Mesendoderm (in vitro differentiated cells): ENCODE results near the gene BNIP3.
"Not testable (repeated sequence)": the region's sequence is repeated elsewhere in the genome, so short reads cannot be mapped to it uniquely, and the experiment has no call there.

ENCODE experiments used
- DNase-seq: peaks from one replicate; pipeline ENCODE4 v3.0.0; 2013
- H2AK5ac ChIP-seq: 2 replicates; pipeline ENCODE4 v1.6.1; 2013; ENCODE audit warnings: low read length, inconsistent platforms
- H2BK120ac ChIP-seq: 2 replicates; pipeline ENCODE4 v1.6.1; 2013; ENCODE audit warnings: low read depth, mild to moderate bottlenecking, low read length, moderate library complexity, mixed read lengths
- H2BK15ac ChIP-seq: replicated peaks from 2 replicates; pipeline ENCODE4 v1.6.1; 2013; ENCODE audit warnings: low read depth, mild to moderate bottlenecking, moderate library complexity
- H2BK5ac ChIP-seq: 2 replicates; pipeline ENCODE4 v1.6.1; 2013; ENCODE audit warnings: low read length, inconsistent platforms
- H3K18ac ChIP-seq: 2 replicates; pipeline ENCODE4 v1.6.1; 2013; ENCODE audit warnings: mild to moderate bottlenecking, low read length, mixed read lengths
- H3K23ac ChIP-seq: one replicate; pipeline ENCODE4 v1.6.1; 2013; ENCODE audit warnings: low read length
- H3K27ac ChIP-seq: 2 replicates; pipeline ENCODE4 v1.5.1; 2013; ENCODE audit warnings: low read depth, mild to moderate bottlenecking, inconsistent platforms, low read length, moderate library complexity
- H3K27me3 ChIP-seq: 2 replicates; pipeline ENCODE4 v1.6.1; 2013; ENCODE audit warnings: low read length, control low read depth, mild to moderate bottlenecking, inconsistent platforms; ENCODE audit not compliant: insufficient read depth, poor library complexity
- H3K36me3 ChIP-seq: 2 replicates; pipeline ENCODE4 v1.6.1; 2013; ENCODE audit warnings: low read length, inconsistent platforms; ENCODE audit not compliant: control insufficient read depth, insufficient read depth
- H3K4ac ChIP-seq: one replicate; pipeline ENCODE4 v1.6.1; 2013; ENCODE audit warnings: low read depth, mild to moderate bottlenecking, low read length, moderate library complexity
- H3K4me1 ChIP-seq: 2 replicates; pipeline ENCODE4 v1.6.1; 2013; ENCODE audit warnings: low read depth, low read length, inconsistent platforms; ENCODE audit not compliant: control insufficient read depth
- H3K4me2 ChIP-seq: 2 replicates; pipeline ENCODE4 v1.6.1; 2013; ENCODE audit warnings: low read length
- H3K4me3 ChIP-seq: 2 replicates; pipeline ENCODE4 v1.5.1; 2013; ENCODE audit warnings: mild to moderate bottlenecking, low read length
- H3K56ac ChIP-seq: one replicate; pipeline ENCODE4 v1.6.1; 2013; ENCODE audit warnings: low read length
- H3K79me1 ChIP-seq: 2 replicates; pipeline ENCODE4 v1.6.1; 2013; ENCODE audit warnings: low read length, inconsistent platforms
- H3K79me2 ChIP-seq: 2 replicates; pipeline ENCODE4 v1.6.1; 2013; ENCODE audit warnings: mild to moderate bottlenecking, low read length; ENCODE audit not compliant: control insufficient read depth, insufficient read depth
- H3K9ac ChIP-seq: 2 replicates; pipeline ENCODE4 v1.6.1; 2013; ENCODE audit warnings: low read length, inconsistent platforms
- H4K5ac ChIP-seq: one replicate; pipeline ENCODE4 v1.6.1; 2013; ENCODE audit warnings: low read length
- H4K8ac ChIP-seq: one replicate; pipeline ENCODE4 v1.6.1; 2013; ENCODE audit warnings: low read depth, mild to moderate bottlenecking, control low read depth, low read length, moderate library complexity
- WGBS: extraction: QIAGEN DNeasy Blood & Tissue Kit; methylation state at CpG from one replicate; pipeline ENCODE4 v1.1.7; 2013; ENCODE audit warnings: low lambda C conversion rate, missing lambda C conversion rate; ENCODE audit not compliant: insufficient coverage; ENCODE audit errors: extremely low coverage; 5-methylcytosine and 5-hydroxymethylcytosine counted together

Gene BNIP3

GRCh38 chr10:131960631-131961046 is 21.1 kb downstream of the BNIP3 start:
- H2BK15ac ChIP-seq, result no peak overlapping the region
- H3K23ac ChIP-seq, result no peak overlapping the region
- H4K8ac ChIP-seq, result no peak overlapping the region
- no CpG with 5 or more reads among the region's 18 CpGs for WGBS
- no peaks in the 10 kb centered on the region for H3K4me1 ChIP-seq
- peaks cover 13% of the 10 kb centered on the region for H3K36me3 ChIP-seq
- no peak for DNase-seq
- H2BK5ac ChIP-seq, result no peak overlapping the region
- no peak overlapping the region for H3K4me2 ChIP-seq
- H3K27me3 ChIP-seq, result no peaks in the 10 kb centered on the region
- no peak overlapping the region for H2AK5ac ChIP-seq
- no peak overlapping the region for H3K56ac ChIP-seq
- H3K9ac ChIP-seq, result no peak overlapping the region
- H3K4ac ChIP-seq, result no peak overlapping the region
- no peak overlapping the region for H2BK120ac ChIP-seq
- no peak overlapping the region for H3K18ac ChIP-seq
- H3K79me2 ChIP-seq, result no peaks in the 10 kb centered on the region
- no peak overlapping the region for H3K4me3 ChIP-seq
- no peaks in the 10 kb centered on the region for H3K79me1 ChIP-seq
- H4K5ac ChIP-seq, result no peak overlapping the region
- H3K27ac ChIP-seq, result no peak overlapping the region

- WGBS, result no CpG with 5 or more reads among the region's 19 CpGs
- Histone ChIP-seq H3K4me1 (no peaks in the 10 kb centered on the region), H2BK5ac (no peak overlapping the region), H2BK15ac (no peak overlapping the region), H3K27me3 (no peaks in the 10 kb centered on the region), H3K4me2 (no peak overlapping the region), H3K27ac (no peak overlapping the region), H3K79me1 (no peaks in the 10 kb centered on the region), H3K79me2 (no peaks in the 10 kb centered on the region), H3K9ac (no peak overlapping the region), H2AK5ac (no peak overlapping the region), H4K5ac (no peak overlapping the region), H3K4me3 (no peak overlapping the region), H3K23ac (no peak overlapping the region), H3K56ac (no peak overlapping the region), H4K8ac (no peak overlapping the region), H3K4ac (no peak overlapping the region), H2BK120ac (no peak overlapping the region), H3K18ac (no peak overlapping the region), H3K36me3 (peaks cover 13% of the 10 kb centered on the region)
- DNase-seq, result no peak
These were observed 21.9 kb downstream of the BNIP3 start for GRCh38 chr10:131959841-131960240.

- peaks cover 2% of the 10 kb centered on the region for H3K79me1 ChIP-seq
- H3K18ac ChIP-seq, result no peak overlapping the region
- H4K8ac ChIP-seq, result no peak overlapping the region
- no peak overlapping the region for H2AK5ac ChIP-seq
- H3K79me2 ChIP-seq, result no peaks in the 10 kb centered on the region
- H3K27me3 ChIP-seq, result no peaks in the 10 kb centered on the region
- peaks cover 15% of the 10 kb centered on the region for H3K36me3 ChIP-seq
- no peak overlapping the region for H3K4me3 ChIP-seq
- H4K5ac ChIP-seq, result no peak overlapping the region
- no peak overlapping the region for H3K23ac ChIP-seq
- H3K9ac ChIP-seq, result no peak overlapping the region
- no peaks in the 10 kb centered on the region for H3K4me1 ChIP-seq
- no peak overlapping the region for H3K27ac ChIP-seq
- H2BK120ac ChIP-seq, result no peak overlapping the region
- no peak overlapping the region for H2BK15ac ChIP-seq
- H3K4ac ChIP-seq, result no peak overlapping the region
- no peak for DNase-seq
- no peak overlapping the region for H2BK5ac ChIP-seq
- H3K4me2 ChIP-seq, result no peak overlapping the region
- WGBS, result no CpG with 5 or more reads among the region's 38 CpGs
- H3K56ac ChIP-seq, result no peak overlapping the region
These were observed 26.0 kb downstream of the BNIP3 start for GRCh38 chr10:131955591-131956340.

- H3K4me2 ChIP-seq, result no peak overlapping the region
- peaks cover 2% of the 10 kb centered on the region for H3K79me1 ChIP-seq
- H3K79me2 ChIP-seq, result no peaks in the 10 kb centered on the region
- H3K27ac ChIP-seq, result no peak overlapping the region
- no peaks in the 10 kb centered on the region for H3K4me1 ChIP-seq
- no CpG with 5 or more reads among the region's 21 CpGs for WGBS
- H2BK15ac ChIP-seq, result no peak overlapping the region
- peaks cover 10% of the 10 kb centered on the region for H3K36me3 ChIP-seq
- no peak overlapping the region for H3K18ac ChIP-seq
- no peak overlapping the region for H4K8ac ChIP-seq
- H3K4me3 ChIP-seq, result no peak overlapping the region
- H3K56ac ChIP-seq, result no peak overlapping the region
- H3K27me3 ChIP-seq, result no peaks in the 10 kb centered on the region
- H2AK5ac ChIP-seq, result no peak overlapping the region
- DNase-seq, result no peak
- no peak overlapping the region for H3K9ac ChIP-seq
- H3K23ac ChIP-seq, result no peak overlapping the region
- no peak overlapping the region for H2BK5ac ChIP-seq
- H2BK120ac ChIP-seq, result no peak overlapping the region
- no peak overlapping the region for H3K4ac ChIP-seq
- H4K5ac ChIP-seq, result no peak overlapping the region
These were observed 27.3 kb downstream of the BNIP3 start for GRCh38 chr10:131954356-131954965.

- not testable (repeated sequence) for H3K27me3 ChIP-seq, H2BK120ac ChIP-seq, H3K79me1 ChIP-seq, H3K4me3 ChIP-seq, H4K5ac ChIP-seq, H3K79me2 ChIP-seq, DNase-seq, H3K18ac ChIP-seq, H3K23ac ChIP-seq, H3K9ac ChIP-seq, H3K4ac ChIP-seq, H3K4me2 ChIP-seq, H3K4me1 ChIP-seq, H3K27ac ChIP-seq, H3K56ac ChIP-seq, H2BK5ac ChIP-seq, H2AK5ac ChIP-seq, H4K8ac ChIP-seq, H2BK15ac ChIP-seq
- no CpG with 5 or more reads among the region's 7 CpGs for WGBS
- peaks cover 17% of the 10 kb centered on the region for H3K36me3 ChIP-seq
These were observed 31.8 kb downstream of the BNIP3 start for GRCh38 chr10:131949908-131950307.
